ENCODE measurements around the gene MAP3K8.
"Not testable (repeated sequence)": the region's sequence is repeated elsewhere in the genome, so short reads cannot be mapped to it uniquely, and the experiment has no call there.

MAP3K8 gene

DNA sequence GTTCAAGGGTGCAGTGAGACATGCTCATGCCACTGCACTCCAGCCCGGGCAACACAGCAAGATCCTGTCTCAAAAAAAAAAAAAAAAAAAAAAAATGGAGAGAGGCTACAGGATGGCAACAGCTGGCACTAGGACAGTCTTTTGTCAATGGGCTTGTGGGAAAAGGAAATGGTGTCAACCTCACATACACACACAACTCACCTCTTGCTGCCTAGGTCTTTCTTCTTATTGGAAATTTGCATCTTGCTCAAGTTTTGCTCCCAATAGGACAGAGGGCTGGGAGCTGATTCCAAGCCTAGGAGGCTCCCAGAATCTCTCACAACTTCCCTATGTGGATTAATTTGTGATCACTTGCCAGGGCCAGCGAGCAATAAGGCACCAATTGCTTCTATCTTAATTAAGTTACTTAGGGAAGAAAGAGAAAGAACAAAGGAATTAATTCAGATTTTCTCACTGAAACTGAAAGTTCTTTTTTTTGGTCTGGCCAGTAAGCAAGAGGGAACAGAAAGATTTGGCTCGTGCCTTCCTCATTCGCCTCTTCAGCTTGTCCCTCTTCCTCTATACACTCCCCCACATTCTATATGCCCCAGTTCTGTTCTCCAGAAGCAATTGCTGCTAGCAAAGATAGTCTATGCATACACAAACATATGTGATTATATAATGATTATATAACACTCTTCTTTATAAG is 33.8 kb downstream of the MAP3K8 start:
- FAIRE-seq, result peak; percentile 16
- DNase-seq (ENCODE audit: insufficient read length, low spot score), result peak; percentile 19
- TF ChIP-seq SPI1 (IDR thresholded peaks at IDR 0.05; ENCODE audit: low read depth, low read length) (peak; percentile 82), POLR2A (IDR thresholded peaks at IDR 0.05; ENCODE audit: low read depth, low read length) (peak; percentile 37; the same call in 1 of the 2 replicates), POU2F2 (IDR thresholded peaks at IDR 0.05; ENCODE audit: low read depth, low read length) (no peak)

DNA sequence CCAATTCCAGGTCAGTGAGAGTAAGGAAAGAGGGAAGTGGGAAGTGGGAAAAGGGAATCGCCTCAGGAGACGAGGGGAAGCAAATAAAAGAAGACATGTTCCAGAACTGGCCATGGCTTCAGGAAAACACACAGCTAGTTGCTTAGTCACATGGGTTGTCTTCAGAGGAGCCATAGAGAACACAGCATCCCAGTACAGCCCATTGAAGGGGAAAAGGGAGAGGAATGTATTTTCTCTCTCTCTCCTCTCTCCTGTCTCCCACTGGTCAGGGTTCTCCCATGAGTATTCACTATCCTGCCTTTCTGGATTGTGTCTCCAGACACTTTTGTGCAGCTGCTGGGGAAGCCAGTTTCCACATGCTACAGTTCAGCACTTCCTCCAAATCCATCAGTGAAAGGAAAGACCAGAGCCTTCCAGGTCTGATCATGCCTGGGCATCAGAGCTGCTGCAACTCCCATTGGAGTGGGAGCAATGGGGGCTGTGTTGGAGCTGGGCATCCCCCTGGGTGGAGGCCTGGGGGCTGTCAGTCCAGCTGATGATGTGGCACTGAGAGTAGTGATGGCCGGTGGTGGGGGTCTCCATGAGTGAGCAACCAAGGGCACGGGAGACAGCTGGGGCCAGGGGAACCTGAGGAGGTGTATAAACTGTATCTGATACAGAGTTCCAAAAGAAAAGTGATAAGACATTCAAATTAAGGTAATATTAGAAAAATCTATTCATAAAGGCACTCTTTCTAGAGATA is 38.6 kb downstream of the MAP3K8 start:
- DNase-seq (ENCODE audit: insufficient read length, low spot score) (no peak), FAIRE-seq (no peak)
- TF ChIP-seq TAF1 (IDR thresholded peaks at IDR 0.05; ENCODE audit: low read depth, low read length) (no peak), PAX5 (IDR thresholded peaks at IDR 0.05; ENCODE audit: insufficient read depth, low read length, severe bottlenecking) (no peak), POU2F2 (IDR thresholded peaks at IDR 0.05; ENCODE audit: low read depth, low read length) (no peak), POLR2A (IDR thresholded peaks at IDR 0.05; ENCODE audit: low read depth, low read length) (no peak), SPI1 (IDR thresholded peaks at IDR 0.05; ENCODE audit: low read depth, low read length) (no peak)

DNA sequence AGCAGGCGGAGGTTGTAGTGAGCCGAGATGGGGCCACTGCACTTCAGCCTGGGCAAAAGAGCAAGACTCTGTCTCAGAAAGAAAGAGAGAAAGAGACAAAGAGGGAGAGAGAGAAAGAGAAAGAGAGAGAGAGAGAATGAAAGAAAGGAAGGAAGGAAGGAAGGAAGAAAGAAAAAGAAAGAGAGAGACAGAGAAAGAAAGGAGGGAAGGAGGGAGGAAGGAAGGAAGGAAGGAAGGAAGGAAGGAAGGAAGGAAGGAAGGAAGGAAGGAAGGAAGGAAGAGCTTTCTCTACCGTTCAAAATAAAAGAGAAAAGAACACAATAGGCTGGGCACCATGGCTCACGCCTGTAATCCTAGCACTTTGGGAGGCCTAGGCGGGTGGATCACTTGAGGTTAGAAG is 41.5 kb downstream of the MAP3K8 start:
- FAIRE-seq; DNase-seq (ENCODE audit: insufficient read length, low spot score): not testable (repeated sequence)

DNA sequence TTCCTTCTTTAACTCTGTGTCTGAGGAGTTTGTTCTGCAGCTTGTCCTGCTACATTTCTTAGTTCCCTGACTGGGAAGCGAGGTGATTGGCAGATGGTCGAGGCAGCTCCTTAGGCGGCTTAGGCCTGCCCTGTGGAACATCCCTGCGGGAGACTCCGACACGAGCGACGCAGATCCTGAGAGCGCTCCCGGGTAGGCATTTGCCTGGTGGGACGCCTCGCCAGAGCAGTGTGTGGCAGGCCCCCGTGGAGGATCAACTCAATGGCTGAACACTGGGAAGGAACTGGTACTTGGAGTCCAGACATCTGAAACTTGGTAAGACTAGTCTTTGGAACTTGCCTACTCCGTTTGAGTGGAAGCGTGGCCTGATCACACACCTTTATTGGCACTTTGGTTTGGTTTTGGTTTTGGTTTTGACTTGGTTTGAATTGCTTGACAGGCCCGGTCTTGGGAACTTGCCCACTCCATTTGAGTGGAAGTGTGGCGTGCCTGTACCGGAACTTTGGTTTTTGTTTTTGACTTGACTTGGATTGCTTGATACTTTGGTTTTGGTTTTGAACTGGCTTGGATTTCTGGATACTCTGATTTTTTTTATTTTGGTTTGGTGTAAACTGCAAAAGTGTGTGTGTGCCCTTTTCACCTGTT is 42.6 kb downstream of the MAP3K8 start:
- FAIRE-seq (no peak), DNase-seq (ENCODE audit: insufficient read length, low spot score) (no peak)
- no peak for TF ChIP-seq TAF1 (IDR thresholded peaks at IDR 0.05; ENCODE audit: low read depth, low read length)
- TF ChIP-seq PAX5 (IDR thresholded peaks at IDR 0.05; ENCODE audit: insufficient read depth, low read length, severe bottlenecking), result no peak
- TF ChIP-seq POLR2AphosphoS5 (IDR thresholded peaks at IDR 0.05; ENCODE audit: low read depth, low read length), result no peak
- no peak for TF ChIP-seq SPI1 (IDR thresholded peaks at IDR 0.05; ENCODE audit: low read depth, low read length)
- TF ChIP-seq POLR2A (IDR thresholded peaks at IDR 0.05; ENCODE audit: low read depth, low read length), result no peak
- TF ChIP-seq POU2F2 (IDR thresholded peaks at IDR 0.05; ENCODE audit: low read depth, low read length), result no peak

DNA sequence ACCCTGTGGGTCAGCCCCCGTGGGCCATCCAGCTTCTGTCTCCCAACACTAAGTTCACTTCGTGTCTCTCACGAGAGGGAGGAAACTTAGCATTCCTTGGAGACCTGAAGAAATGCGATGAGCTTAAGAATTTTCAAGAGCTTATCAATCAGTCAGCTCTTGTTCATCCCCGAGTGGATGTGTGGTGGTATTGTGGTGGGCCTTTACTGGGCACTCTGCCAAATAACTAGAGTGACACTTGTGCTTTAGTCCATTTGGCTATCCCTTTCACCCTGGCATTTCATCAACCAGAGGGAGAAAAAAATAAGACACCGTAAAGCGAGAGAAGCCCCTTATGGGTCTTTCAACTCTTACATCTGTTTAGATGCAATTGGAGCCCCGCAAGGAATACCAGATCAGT is 45.5 kb downstream of the MAP3K8 start:
- DNase-seq (ENCODE audit: insufficient read length, low spot score); FAIRE-seq: not testable (repeated sequence)

DNA sequence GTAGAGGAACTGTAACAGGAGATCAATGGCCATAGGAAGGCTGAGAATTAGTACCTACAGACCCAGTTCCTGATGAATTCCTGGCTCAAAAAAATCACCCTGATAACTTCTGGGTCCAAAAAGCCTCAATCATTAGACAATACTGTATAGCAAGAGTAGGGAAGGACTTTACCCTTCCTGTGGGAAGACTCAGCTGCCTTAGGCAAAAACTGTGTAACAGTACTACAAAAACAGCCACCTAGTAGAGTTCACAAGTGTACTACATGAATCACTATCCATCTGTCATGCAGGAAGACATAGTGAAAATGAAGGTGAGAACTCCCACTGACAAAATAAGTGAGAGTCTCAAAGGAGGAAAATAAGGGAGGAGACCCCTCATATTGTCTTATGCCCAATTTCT is 47.6 kb downstream of the MAP3K8 start:
- no peak for FAIRE-seq

GRCh38 chr10:30488316-30488715 is 54.3 kb downstream of the MAP3K8 start:
- DNase-seq (ENCODE audit: insufficient read length, low spot score) (no peak), FAIRE-seq (peak; percentile 81)
- TF ChIP-seq POLR2AphosphoS5 (IDR thresholded peaks at IDR 0.05; ENCODE audit: low read depth, low read length) (no peak), POU2F2 (IDR thresholded peaks at IDR 0.05; ENCODE audit: low read depth, low read length) (no peak), POLR2A (IDR thresholded peaks at IDR 0.05; ENCODE audit: low read depth, low read length) (no peak), SPI1 (IDR thresholded peaks at IDR 0.05; ENCODE audit: low read depth, low read length) (peak; percentile 67), TAF1 (IDR thresholded peaks at IDR 0.05; ENCODE audit: low read depth, low read length) (no peak), PAX5 (IDR thresholded peaks at IDR 0.05; ENCODE audit: insufficient read depth, low read length, severe bottlenecking) (no peak)

More for the DNA sequence above, 47.6 kb downstream of the MAP3K8 start:
- TF ChIP-seq SPI1 (IDR thresholded peaks at IDR 0.05; ENCODE audit: low read depth, low read length) (no peak), PAX5 (IDR thresholded peaks at IDR 0.05; ENCODE audit: insufficient read depth, low read length, severe bottlenecking) (no peak), POLR2A (IDR thresholded peaks at IDR 0.05; ENCODE audit: low read depth, low read length) (no peak), POU2F2 (IDR thresholded peaks at IDR 0.05; ENCODE audit: low read depth, low read length) (no peak), TAF1 (IDR thresholded peaks at IDR 0.05; ENCODE audit: low read depth, low read length) (no peak), POLR2AphosphoS5 (IDR thresholded peaks at IDR 0.05; ENCODE audit: low read depth, low read length) (no peak)
- no peak for DNase-seq (ENCODE audit: insufficient read length, low spot score)

GRCh38 chr10:30489346-30489745 is 55.4 kb downstream of the MAP3K8 start:
- TF ChIP-seq POU2F2 (IDR thresholded peaks at IDR 0.05; ENCODE audit: low read depth, low read length), result 0 out of 2 replicates have a peak, but pooled peaks have one; percentile 14
- TF ChIP-seq SPI1 (IDR thresholded peaks at IDR 0.05; ENCODE audit: low read depth, low read length), result no peak
- DNase-seq (ENCODE audit: insufficient read length, low spot score) (no peak), FAIRE-seq (no peak)

DNA sequence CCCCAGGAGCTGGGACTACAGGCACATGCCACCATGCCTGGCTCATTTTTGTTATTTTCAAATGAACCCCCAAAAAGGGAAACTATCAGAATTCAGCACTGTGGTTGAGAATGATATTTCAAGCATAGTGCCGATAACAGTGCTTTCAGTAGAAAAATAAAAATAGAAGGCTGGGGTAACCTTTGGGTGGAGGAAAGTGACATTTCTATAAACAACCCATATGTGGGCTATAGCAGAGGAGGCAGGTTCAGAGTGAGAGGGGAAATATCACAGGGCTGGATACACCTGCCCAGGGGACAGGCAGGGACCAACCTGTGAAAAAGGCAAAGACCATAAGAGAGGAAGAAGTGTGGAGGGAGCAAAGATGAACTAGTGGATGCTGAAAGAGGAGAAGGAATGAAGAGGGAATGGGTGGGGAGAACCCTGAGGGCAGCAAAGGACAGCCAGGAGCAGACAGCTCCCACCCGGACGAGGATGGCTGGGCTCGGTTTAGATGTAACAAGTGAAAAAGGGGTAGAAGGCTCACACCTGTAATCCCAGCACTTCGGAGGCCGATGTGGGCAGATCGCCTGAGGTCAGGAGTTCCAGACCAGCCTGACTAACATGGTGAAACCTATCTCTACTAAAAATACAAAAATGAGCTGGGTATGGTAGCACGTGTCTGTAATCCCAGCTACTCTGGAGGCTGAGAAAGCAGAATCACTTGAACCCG is 56.5 kb downstream of the MAP3K8 start:
- no peak for DNase-seq (ENCODE audit: insufficient read length, low spot score)
- no peak for FAIRE-seq
- TF ChIP-seq POLR2A (IDR thresholded peaks at IDR 0.05; ENCODE audit: low read depth, low read length), result no peak
- TF ChIP-seq SPI1 (IDR thresholded peaks at IDR 0.05; ENCODE audit: low read depth, low read length), result no peak
- no peak for TF ChIP-seq TAF1 (IDR thresholded peaks at IDR 0.05; ENCODE audit: low read depth, low read length)
- TF ChIP-seq POU2F2 (IDR thresholded peaks at IDR 0.05; ENCODE audit: low read depth, low read length), result no peak
- no peak for TF ChIP-seq POLR2AphosphoS5 (IDR thresholded peaks at IDR 0.05; ENCODE audit: low read depth, low read length)
- TF ChIP-seq PAX5 (IDR thresholded peaks at IDR 0.05; ENCODE audit: insufficient read depth, low read length, severe bottlenecking), result no peak

Data from GM12891 (cell line).